Transverse colon (tissue), 4 donors: Measurements from ENCODE around the gene KANK2.

Experiments used
- POLR2A ChIP-seq: fragments of 450-650 bp; IDR thresholded peaks from one replicate; pipeline ENCODE4 v1.6.1; 2016; ENCODE audit warnings: antibody characterized with exemption, mild to moderate bottlenecking, moderate library complexity
- POLR2AphosphoS5 ChIP-seq, 3 donors: sonication (generic); formaldehyde crosslinking; IDR thresholded peaks; one replicate each; pipeline ENCODE4 v1.6.1; 2016; ENCODE audit warnings: antibody characterized with exemption in 3 of 3
- TF ChIP-seq, protein P1 (sequence below), 5 experiments: fragments of 200-600 bp in 3 of 5; fragments of 450-650 bp in 2 of 5; sonication (generic) in 3 of 5; IDR thresholded peaks; 1 replicate in 2 of 5; 2 replicates in 3 of 5; pipeline ENCODE4 v1.5.1; 2016 to 2017; ENCODE audit warnings: antibody characterized with exemption in 5 of 5, inconsistent platforms in 3 of 5, mild to moderate bottlenecking in 2 of 5, moderate library complexity in 1 of 5

DNA sequence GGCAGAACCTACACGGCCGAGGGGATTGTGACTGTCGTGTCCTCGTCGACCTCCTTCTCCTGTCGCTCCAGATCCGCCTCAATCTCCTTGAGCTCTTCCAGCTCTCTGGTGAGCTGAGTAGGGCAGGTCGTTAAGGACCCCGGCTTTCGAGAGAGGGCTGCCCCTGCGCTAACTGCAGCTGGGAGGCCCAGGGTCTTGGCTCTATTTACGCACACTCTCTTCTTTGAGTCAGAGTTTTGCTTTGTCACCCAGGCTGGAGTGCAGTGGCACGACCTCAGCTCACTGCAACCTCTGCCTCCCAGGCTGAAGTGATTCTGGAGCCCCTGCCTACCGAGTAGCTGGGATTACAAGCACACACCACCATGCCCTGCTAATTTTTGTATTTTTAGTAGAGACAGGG, 49.3 kb downstream of the KANK2 start:
- TF ChIP-seq, protein P1, sequence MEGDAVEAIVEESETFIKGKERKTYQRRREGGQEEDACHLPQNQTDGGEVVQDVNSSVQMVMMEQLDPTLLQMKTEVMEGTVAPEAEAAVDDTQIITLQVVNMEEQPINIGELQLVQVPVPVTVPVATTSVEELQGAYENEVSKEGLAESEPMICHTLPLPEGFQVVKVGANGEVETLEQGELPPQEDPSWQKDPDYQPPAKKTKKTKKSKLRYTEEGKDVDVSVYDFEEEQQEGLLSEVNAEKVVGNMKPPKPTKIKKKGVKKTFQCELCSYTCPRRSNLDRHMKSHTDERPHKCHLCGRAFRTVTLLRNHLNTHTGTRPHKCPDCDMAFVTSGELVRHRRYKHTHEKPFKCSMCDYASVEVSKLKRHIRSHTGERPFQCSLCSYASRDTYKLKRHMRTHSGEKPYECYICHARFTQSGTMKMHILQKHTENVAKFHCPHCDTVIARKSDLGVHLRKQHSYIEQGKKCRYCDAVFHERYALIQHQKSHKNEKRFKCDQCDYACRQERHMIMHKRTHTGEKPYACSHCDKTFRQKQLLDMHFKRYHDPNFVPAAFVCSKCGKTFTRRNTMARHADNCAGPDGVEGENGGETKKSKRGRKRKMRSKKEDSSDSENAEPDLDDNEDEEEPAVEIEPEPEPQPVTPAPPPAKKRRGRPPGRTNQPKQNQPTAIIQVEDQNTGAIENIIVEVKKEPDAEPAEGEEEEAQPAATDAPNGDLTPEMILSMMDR (IDR thresholded peaks at IDR 0.05), result no peak
- TF ChIP-seq POLR2A, result no peak
- no peak for TF ChIP-seq POLR2AphosphoS5 (IDR thresholded peaks at IDR 0.05)
